ENCODE data around the gene CCDC63. TPM values are rescaled to one million over a fixed set of nuclear protein-coding genes. Genes with fewer than 3 reads are reported as not detected.

The CCDC63 gene
- total and polyA plus RNA-seq, 2 of the 13 experiments (the other 11 are each of a cell fraction or from before 2014, with no cell fraction given), result not detected

DNA sequence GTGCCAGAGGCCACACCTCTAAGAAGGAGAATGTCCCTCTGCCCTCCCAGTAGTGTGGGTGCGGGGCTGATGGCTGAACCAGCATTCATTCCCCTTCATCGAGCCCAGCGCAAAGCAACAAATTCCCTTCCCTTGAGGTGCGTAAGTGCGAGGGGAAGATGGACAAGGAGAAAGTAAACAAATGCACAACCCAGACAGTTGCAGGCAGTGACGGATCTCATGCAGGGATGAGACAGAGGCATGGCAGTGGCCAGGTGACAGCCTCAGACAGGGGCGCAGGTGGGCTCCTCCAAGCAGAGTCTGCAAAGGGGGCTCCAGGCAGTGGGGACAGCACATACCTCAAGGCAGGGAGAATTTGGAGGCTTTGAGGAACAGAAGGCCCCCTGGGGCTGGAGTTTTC is 75.9 kb downstream of the CCDC63 start (continued):
- TF ChIP-seq, protein P1, sequence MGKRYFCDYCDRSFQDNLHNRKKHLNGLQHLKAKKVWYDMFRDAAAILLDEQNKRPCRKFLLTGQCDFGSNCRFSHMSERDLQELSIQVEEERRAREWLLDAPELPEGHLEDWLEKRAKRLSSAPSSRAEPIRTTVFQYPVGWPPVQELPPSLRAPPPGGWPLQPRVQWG (CRISPR knock-in tag; IDR thresholded peaks at IDR 0.05; ENCODE audit: borderline replicate concordance, low read depth), result no peak
- TF ChIP-seq YY1 (IDR thresholded peaks at IDR 0.05; ENCODE audit: insufficient read depth, insufficient replicate concordance, low read depth, low read length) (no peak), FOXK2 (IDR thresholded peaks at IDR 0.05) (no peak), SALL2 (CRISPR knock-in tag; IDR thresholded peaks at IDR 0.05) (no peak), KLF13 (CRISPR knock-in tag; IDR thresholded peaks at IDR 0.05) (no peak), TCF7L2 (IDR thresholded peaks at IDR 0.05; ENCODE audit: low read depth, low read length) (no peak), ZNF256 (CRISPR knock-in tag; conservative IDR thresholded peaks at IDR 0.05) (no peak), ETV6 (CRISPR knock-in tag; conservative IDR thresholded peaks at IDR 0.05) (no peak), ZNF672 (CRISPR knock-in tag; IDR thresholded peaks at IDR 0.05) (no peak)

DNA sequence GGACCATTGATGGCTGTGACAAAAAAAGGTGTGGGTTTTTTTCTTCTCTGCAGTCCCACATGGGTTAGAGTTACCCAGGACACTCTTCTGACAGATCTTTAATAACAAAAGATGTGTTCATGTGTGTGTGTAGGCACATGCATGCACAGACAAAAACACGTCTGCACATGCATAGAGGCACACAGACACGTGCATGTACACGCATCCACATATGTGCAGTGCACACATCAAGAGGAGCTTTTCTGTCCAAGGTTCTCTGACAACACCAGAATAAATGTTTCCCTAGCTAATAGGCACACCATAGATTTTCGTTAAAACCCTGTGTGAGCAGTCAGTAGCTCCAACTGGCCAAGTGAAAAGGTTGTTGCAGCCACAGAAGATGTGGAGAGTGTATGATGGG is 76.4 kb downstream of the CCDC63 start:
- no peaks in the 10 kb centered on the region for H3K79me2 ChIP-seq (ENCODE audit: insufficient read depth, low read length)

More for the DNA sequence above, 76.4 kb downstream of the CCDC63 start:
- 7% methylated on average over 4 of the region's 4 CpGs for WGBS (ENCODE audit: low lambda C conversion rate)
- H3K4me1 ChIP-seq (ENCODE audit: insufficient read depth, low read length), result no peaks in the 10 kb centered on the region
- intact Hi-C loops (cut with micrococcal nuclease; ENCODE audit: unreplicated experiment), result no loop called here
- H3K4me3 ChIP-seq (replicated peaks in 1 of 3; ENCODE audit: insufficient read depth in 1 of 3, low read depth in 2 of 3, low read length in 3 of 3), result no peak overlapping the region
- H3K27me3 ChIP-seq (ENCODE audit: control insufficient read depth in 1 of 2, insufficient read depth in 2 of 2, low read length in 2 of 2), result peaks cover 1 to 53% of the 10 kb centered on the region in 2 experiments; a peak in 4 of 5 replicates
- no peaks in the 10 kb centered on the region for H3K9me3 ChIP-seq (ENCODE audit: low read length)
- TF ChIP-seq FOXA1 (IDR thresholded peaks at IDR 0.05), result no peak
- no peak for TF ChIP-seq FOXA1 (CRISPR knock-in tag; IDR thresholded peaks at IDR 0.05)
- TF ChIP-seq, protein P2, sequence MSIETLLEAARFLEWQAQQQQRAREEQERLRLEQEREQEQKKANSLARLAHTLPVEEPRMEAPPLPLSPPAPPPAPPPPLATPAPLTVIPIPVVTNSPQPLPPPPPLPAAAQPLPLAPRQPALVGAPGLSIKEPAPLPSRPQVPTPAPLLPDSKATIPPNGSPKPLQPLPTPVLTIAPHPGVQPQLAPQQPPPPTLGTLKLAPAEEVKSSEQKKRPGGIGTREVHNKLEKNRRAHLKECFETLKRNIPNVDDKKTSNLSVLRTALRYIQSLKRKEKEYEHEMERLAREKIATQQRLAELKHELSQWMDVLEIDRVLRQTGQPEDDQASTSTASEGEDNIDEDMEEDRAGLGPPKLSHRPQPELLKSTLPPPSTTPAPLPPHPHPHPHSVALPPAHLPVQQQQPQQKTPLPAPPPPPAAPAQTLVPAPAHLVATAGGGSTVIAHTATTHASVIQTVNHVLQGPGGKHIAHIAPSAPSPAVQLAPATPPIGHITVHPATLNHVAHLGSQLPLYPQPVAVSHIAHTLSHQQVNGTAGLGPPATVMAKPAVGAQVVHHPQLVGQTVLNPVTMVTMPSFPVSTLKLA (IDR thresholded peaks at IDR 0.05), result peak; percentile 86
- no peak for DNase-seq (ENCODE audit: low spot score)
- H3K27ac ChIP-seq (ENCODE audit: extremely low read length, insufficient read depth, low read length), result no peak overlapping the region
- no peak for FAIRE-seq
- no peak overlapping the region for H3K9ac ChIP-seq (ENCODE audit: insufficient read depth, low read depth, low read length)
- H4K20me1 ChIP-seq (ENCODE audit: insufficient read depth, low read length), result no peaks in the 10 kb centered on the region
- no peak overlapping the region for H3K4me2 ChIP-seq (ENCODE audit: low read depth, low read length)
- H2AFZ ChIP-seq (ENCODE audit: low read length), result no peak overlapping the region
- no peak for ATAC-seq
- ChIA-PET POLR2A (no interaction called here), CTCF (ENCODE audit: low intra/inter-chr PET ratio, low total read pairs) (no interaction called here)
- in situ Hi-C loops (cut with HindIII; ENCODE audit: extremely low pct_ligation_motif_present, low pct_unique_long_range_greater_than_20kb), result no loop called here
- no peaks in the 10 kb centered on the region for H3K36me3 ChIP-seq (replicated peaks in 1 of 2; ENCODE audit: control insufficient read depth in 1 of 2, insufficient read depth in 2 of 2, low read length in 2 of 2)
- BruUV-seq (replicated peaks), result no TSS peak

All from HepG2 (cell line).